ENCODE data around the gene IL1RAPL1.

The IL1RAPL1 gene

GRCh38 chrX:28988246-28988645, 401.0 kb downstream of the IL1RAPL1 start:
- in situ Hi-C loops (cut with HindIII; ENCODE audit: low sequenced_read_pairs) = no loop called here
- no peak for TF ChIP-seq CTCF (IDR thresholded peaks at IDR 0.05; ENCODE audit: low read depth, low read length, missing control alignments)
- no peak for DNase-seq (ENCODE audit: low read depth)
- H3K4me3 ChIP-seq (ENCODE audit: low read depth, low read length) = no peak overlapping the region

- no peak overlapping the region for H3K4me3 ChIP-seq (ENCODE audit: low read depth, low read length)
- no peak for DNase-seq (ENCODE audit: low read depth)
- TF ChIP-seq CTCF (IDR thresholded peaks at IDR 0.05; ENCODE audit: low read depth, low read length, missing control alignments) = no peak
- in situ Hi-C loops (cut with HindIII; ENCODE audit: low sequenced_read_pairs) = no loop called here
Measured at GRCh38 chrX:28997706-28998463, 410.6 kb downstream of the IL1RAPL1 start.

DNA sequence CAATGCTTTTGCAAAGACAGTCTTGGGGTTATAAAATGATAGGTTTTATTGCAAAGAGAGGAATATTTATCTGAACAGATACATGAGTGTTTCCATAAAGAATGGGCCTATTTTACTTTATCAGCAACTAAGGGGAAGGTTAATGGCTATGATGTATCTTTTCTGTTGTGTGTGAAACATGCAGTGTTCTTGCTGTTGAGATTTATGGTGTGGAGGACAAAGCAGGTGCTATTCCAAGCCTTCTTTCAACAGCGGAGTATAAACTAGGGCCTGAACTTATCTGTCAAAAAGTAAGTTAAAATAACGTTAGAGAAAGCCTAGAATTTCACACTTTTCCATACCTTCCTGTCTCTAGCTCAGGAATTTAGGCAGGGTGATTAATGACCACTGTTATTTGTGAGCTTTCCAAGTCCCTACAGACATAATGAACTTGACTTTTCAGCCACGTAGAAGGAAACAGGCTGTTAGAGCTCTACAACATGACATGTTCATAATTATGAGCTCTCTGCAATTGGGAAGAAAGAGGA, 411.4 kb downstream of the IL1RAPL1 start:
- no peak for TF ChIP-seq CTCF (IDR thresholded peaks at IDR 0.05; ENCODE audit: low read depth, low read length, missing control alignments)
- no peak for DNase-seq (ENCODE audit: low read depth)
- H3K4me3 ChIP-seq (ENCODE audit: low read depth, low read length) = no peak overlapping the region
- in situ Hi-C loops (cut with HindIII; ENCODE audit: low sequenced_read_pairs) = no loop called here

- no peak overlapping the region for H3K4me3 ChIP-seq (ENCODE audit: low read depth, low read length)
- in situ Hi-C loops (cut with HindIII; ENCODE audit: low sequenced_read_pairs) = no loop called here
- DNase-seq (ENCODE audit: low read depth) = no peak
- no peak for TF ChIP-seq CTCF (IDR thresholded peaks at IDR 0.05; ENCODE audit: low read depth, low read length, missing control alignments)
Measured at GRCh38 chrX:29012867-29013266, 425.6 kb downstream of the IL1RAPL1 start.

GRCh38 chrX:29023207-29023606, 436.0 kb downstream of the IL1RAPL1 start:
- TF ChIP-seq CTCF (IDR thresholded peaks at IDR 0.05; ENCODE audit: low read depth, low read length, missing control alignments) = no peak
- in situ Hi-C loops (cut with HindIII; ENCODE audit: low sequenced_read_pairs) = no loop called here
- DNase-seq (ENCODE audit: low read depth) = no peak
- H3K4me3 ChIP-seq (ENCODE audit: low read depth, low read length) = no peak overlapping the region

DNA sequence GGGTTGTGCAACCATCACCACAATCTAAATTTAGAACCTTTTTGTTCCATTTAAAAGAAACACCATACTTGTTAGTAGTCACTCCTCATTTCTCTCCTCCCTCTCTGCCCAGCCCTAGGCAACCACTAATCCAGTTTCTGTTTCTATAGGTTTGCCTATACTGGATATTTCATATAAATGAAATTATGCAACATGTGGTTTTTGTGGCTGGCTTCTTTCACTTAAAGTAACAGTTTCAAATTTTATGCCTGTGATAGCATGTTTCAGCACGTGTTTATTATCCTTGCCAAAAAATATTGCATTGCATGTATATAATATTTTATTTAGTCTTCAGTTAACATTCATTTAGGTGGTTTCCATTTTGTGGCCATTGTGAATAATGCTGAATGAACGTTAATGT, 437.6 kb downstream of the IL1RAPL1 start:
- no peak overlapping the region for H3K4me3 ChIP-seq (ENCODE audit: low read depth, low read length)
- no peak for TF ChIP-seq CTCF (IDR thresholded peaks at IDR 0.05; ENCODE audit: low read depth, low read length, missing control alignments)
- DNase-seq (ENCODE audit: low read depth) = no peak
- in situ Hi-C loops (cut with HindIII; ENCODE audit: low sequenced_read_pairs) = no loop called here
